Vagina (tissue), 2 donors: ENCODE data around the gene AKR1B15. TPM values are rescaled to one million over a fixed set of nuclear protein-coding genes. Genes with fewer than 3 reads are reported as not detected.
"Not testable (repeated sequence)": the region's sequence is repeated elsewhere in the genome, so short reads cannot be mapped to it uniquely, and the experiment has no call there.

ENCODE experiments used
- DNase-seq, 2 donors: peaks; one replicate each; pipeline ENCODE4 v3.0.0-alpha.2; 2017; ENCODE audit errors: extremely low spot score in 2 of 2
- H3K27ac ChIP-seq: fragments of 200-600 bp; sonication (generic); one replicate; pipeline ENCODE4 v1.5.1; 2019
- H3K27me3 ChIP-seq: fragments of 200-600 bp; sonication (generic); one replicate; pipeline ENCODE4 v1.5.1; 2019
- H3K36me3 ChIP-seq, 2 donors: fragments of 200-600 bp; sonication (generic); one replicate each; pipeline ENCODE4 v1.5.1; 2017 to 2019
- H3K4me1 ChIP-seq: fragments of 200-600 bp; sonication (generic); one replicate; pipeline ENCODE4 v1.5.1; 2019
- H3K4me3 ChIP-seq, 2 donors: fragments of 200-600 bp; sonication (generic); 1 replicate in 1 of 2; 2 replicates in 1 of 2; pipeline ENCODE4 v1.5.1; 2016 to 2019
- H3K9me3 ChIP-seq: fragments of 200-600 bp; sonication (generic); one replicate; pipeline ENCODE4 v1.5.1; 2019
- CTCF ChIP-seq, 3 experiments: fragments of 450-650 bp in 2 of 3; fragments of 200-600 bp in 1 of 3; sonication (generic) in 1 of 3; IDR thresholded peaks; one replicate each; pipeline ENCODE4 v1.5.1; 2017 to 2019; ENCODE audit warnings: antibody characterized with exemption in 3 of 3, mild to moderate bottlenecking in 2 of 3, moderate library complexity in 2 of 3
- POLR2A ChIP-seq, 2 donors: fragments of 450-650 bp; IDR thresholded peaks; one replicate each; pipeline ENCODE4 v1.6.1; 2017; ENCODE audit warnings: antibody characterized with exemption in 2 of 2, mild to moderate bottlenecking in 2 of 2, moderate library complexity in 2 of 2
- POLR2AphosphoS5 ChIP-seq, 2 donors: sonication (generic); formaldehyde crosslinking; IDR thresholded peaks; one replicate each; pipeline ENCODE4 v1.9.0; 2017; ENCODE audit warnings: antibody characterized with exemption in 2 of 2, mild to moderate bottlenecking in 2 of 2, low read depth in 1 of 2; ENCODE audit not compliant: insufficient read depth in 1 of 2
- intact Hi-C: fragments of 100-400 bp; cut with DNase I; formaldehyde crosslinking; loops from one replicate; pipeline ENCODE4 v1.15.1; 2023
- total RNA-seq: library from RNA; depleted of rRNA; stranded (reverse); fragments of >200 nt; gene quantifications from one replicate; pipeline ENCODE4 v1.2.3, GENCODE V29; 2016

The AKR1B15 gene
- total RNA-seq, 1 donor from 2014 or later: 11.5 TPM

- intact Hi-C loops: no loop called here
Observed at GRCh38 chr7:134554417-134554966, 5.6 kb downstream of the AKR1B15 start.

DNA sequence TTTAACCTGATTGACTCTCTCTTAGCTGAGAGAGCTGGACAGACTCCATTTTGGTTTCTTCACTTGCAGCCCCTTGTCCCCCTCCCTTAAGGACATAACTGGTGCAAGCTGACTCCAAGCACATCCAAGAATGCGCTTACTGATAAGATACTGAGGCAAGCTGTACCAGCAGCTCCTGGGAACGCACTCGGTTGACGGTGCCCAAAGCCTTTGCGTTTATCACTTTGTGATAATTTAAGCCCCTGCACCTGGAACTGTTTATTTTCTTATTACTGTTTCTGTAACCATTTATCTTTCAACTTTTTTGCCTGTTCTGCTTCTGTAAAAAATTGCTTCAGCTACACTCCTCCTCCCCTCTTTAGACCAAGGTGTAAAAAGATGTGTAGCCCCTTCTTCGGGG is 8.5 kb downstream of the AKR1B15 start:
- H3K4me3 ChIP-seq: no peak overlapping the region
- H3K27me3 ChIP-seq: no peaks in the 10 kb centered on the region
- peaks cover 7% of the 10 kb centered on the region for H3K4me1 ChIP-seq
- intact Hi-C loops: no loop called here
- no peak for DNase-seq
- no peaks in the 10 kb centered on the region for H3K36me3 ChIP-seq
- no peak for TF ChIP-seq POLR2AphosphoS5 (IDR thresholded peaks at IDR 0.05; ENCODE audit: insufficient read depth in 1 of 2, low read depth in 1 of 2)
- TF ChIP-seq CTCF (IDR thresholded peaks at IDR 0.05): no peak
- TF ChIP-seq POLR2A (IDR thresholded peaks at IDR 0.05): no peak
- H3K27ac ChIP-seq: no peak overlapping the region
- no peaks in the 10 kb centered on the region for H3K9me3 ChIP-seq

More at GRCh38 chr7:134554417-134554966, 5.6 kb downstream of the AKR1B15 start:
- H3K4me1 ChIP-seq: no peaks in the 10 kb centered on the region
- H3K27ac ChIP-seq: no peak overlapping the region
- H3K27me3 ChIP-seq: no peaks in the 10 kb centered on the region
- TF ChIP-seq POLR2A (IDR thresholded peaks at IDR 0.05): no peak
- TF ChIP-seq POLR2AphosphoS5 (IDR thresholded peaks at IDR 0.05; ENCODE audit: insufficient read depth in 1 of 2, low read depth in 1 of 2): no peak
- TF ChIP-seq CTCF (IDR thresholded peaks at IDR 0.05): no peak
- no peak for DNase-seq
- no peaks in the 10 kb centered on the region for H3K36me3 ChIP-seq
- no peaks in the 10 kb centered on the region for H3K9me3 ChIP-seq
- H3K4me3 ChIP-seq: no peak overlapping the region

DNA sequence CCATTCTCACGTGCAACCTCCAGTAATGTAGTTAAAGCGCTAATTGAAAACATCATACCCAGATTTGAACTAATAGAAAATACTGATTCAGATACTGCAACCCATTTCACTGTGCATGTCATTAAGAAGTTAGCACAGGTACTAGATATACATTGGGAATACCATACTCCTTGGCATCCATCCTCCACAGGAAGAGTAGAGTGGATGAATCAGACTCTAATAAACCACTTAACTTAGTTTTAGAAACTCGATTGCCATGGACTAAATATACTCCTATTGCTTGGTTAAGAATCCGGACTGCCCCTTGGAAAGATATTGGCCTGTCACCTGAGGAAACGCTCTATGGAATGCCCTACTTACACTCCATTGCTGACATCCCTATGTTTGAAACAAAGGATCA is 9.5 kb downstream of the AKR1B15 start:
- H3K4me1 ChIP-seq: peaks cover 9% of the 10 kb centered on the region

DNA sequence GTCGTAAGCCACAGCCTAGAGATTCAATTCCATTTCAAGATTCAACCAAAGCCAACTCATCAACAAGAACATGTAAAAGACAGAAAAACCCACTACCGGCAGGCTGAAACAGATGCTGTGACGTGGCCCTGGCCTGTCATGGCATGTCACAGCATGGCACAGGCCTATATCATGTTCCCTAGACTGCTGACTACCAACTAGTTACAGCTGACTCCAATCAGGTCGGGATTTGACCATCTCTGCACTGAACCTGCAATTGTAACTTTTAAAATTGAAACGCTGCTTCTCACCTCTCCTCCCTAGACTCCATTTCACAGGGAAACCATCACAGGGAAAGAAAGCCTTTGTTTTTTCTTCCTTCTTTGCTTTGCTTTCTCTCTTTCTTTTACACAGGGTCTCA is 12.7 kb downstream of the AKR1B15 start:
- intact Hi-C loops, H3K9me3 ChIP-seq, H3K27ac ChIP-seq, H3K36me3 ChIP-seq, DNase-seq, H3K27me3 ChIP-seq, H3K4me3 ChIP-seq: not testable (repeated sequence)
- peaks cover 27% of the 10 kb centered on the region for H3K4me1 ChIP-seq

More for the DNA sequence above, 9.5 kb downstream of the AKR1B15 start:
- DNase-seq: no peak
- TF ChIP-seq POLR2AphosphoS5 (IDR thresholded peaks at IDR 0.05; ENCODE audit: insufficient read depth in 1 of 2, low read depth in 1 of 2) (no peak), POLR2A (IDR thresholded peaks at IDR 0.05) (no peak), CTCF (IDR thresholded peaks at IDR 0.05) (no peak)
- H3K36me3 ChIP-seq: no peaks in the 10 kb centered on the region
- intact Hi-C loops: no loop called here
- no peaks in the 10 kb centered on the region for H3K27me3 ChIP-seq
- no peaks in the 10 kb centered on the region for H3K9me3 ChIP-seq
- H3K4me3 ChIP-seq: no peak overlapping the region
- H3K27ac ChIP-seq: no peak overlapping the region

DNA sequence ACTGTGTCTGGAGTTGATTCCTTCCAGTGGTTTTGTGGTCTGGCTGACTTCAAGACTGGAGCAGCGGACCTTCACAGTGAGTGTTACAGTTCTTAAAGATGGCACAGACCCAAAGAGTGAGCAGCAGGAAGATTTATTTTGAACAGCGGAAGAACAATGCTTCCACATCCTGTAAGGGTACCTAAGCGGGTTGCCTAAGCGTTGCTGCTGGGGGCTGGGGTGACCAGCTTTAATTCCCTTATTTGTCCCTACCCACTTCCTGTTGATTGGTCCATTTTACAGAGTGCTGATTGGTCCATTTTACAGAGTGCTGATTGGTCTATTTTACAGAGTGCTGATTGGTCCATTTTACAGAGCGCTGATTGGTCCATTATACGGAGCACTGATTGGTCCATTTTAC is 13.2 kb downstream of the AKR1B15 start:
- peaks cover 29% of the 10 kb centered on the region for H3K4me1 ChIP-seq
- no peak overlapping the region for H3K27ac ChIP-seq
- no peaks in the 10 kb centered on the region for H3K36me3 ChIP-seq
- DNase-seq: no peak
- no peaks in the 10 kb centered on the region for H3K9me3 ChIP-seq
- no peak overlapping the region for H3K4me3 ChIP-seq
- no peak for TF ChIP-seq POLR2A (IDR thresholded peaks at IDR 0.05)
- no peak for TF ChIP-seq POLR2AphosphoS5 (IDR thresholded peaks at IDR 0.05; ENCODE audit: insufficient read depth in 1 of 2, low read depth in 1 of 2)
- no peak for TF ChIP-seq CTCF (IDR thresholded peaks at IDR 0.05)
- no peaks in the 10 kb centered on the region for H3K27me3 ChIP-seq
- intact Hi-C loops: no loop called here

DNA sequence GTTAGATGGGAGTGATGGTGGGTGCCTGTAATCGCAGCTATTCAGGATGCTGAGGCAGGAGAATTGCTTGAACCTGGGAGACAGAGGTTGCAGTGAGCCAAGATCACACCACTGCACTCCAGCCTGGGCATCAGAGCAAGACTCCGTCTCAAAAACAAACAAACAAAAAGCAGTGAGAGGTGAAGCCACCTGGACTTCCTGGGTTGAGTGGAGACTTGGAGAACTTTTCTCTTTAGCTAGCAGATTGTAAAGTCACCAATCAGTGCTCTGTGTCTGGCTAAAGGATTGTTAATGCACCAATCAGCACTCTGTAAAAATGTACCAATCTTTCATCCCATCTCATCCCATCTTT is 14.5 kb downstream of the AKR1B15 start:
- H3K9me3 ChIP-seq, DNase-seq, H3K27me3 ChIP-seq, H3K27ac ChIP-seq, intact Hi-C loops, H3K4me3 ChIP-seq, H3K36me3 ChIP-seq: not testable (repeated sequence)
- H3K4me1 ChIP-seq: peaks cover 29% of the 10 kb centered on the region
